ENCODE data around the gene RPP30. TPM values are rescaled to one million over a fixed set of nuclear protein-coding genes. Genes with fewer than 3 reads are reported as not detected.
A peak's percentile ranks its signal among the peaks of the same experiment; 100 is the strongest.

The RPP30 gene
- total and polyA plus RNA-seq, 2 donors from 2014 or later: 26.5 to 42.9 TPM

DNA sequence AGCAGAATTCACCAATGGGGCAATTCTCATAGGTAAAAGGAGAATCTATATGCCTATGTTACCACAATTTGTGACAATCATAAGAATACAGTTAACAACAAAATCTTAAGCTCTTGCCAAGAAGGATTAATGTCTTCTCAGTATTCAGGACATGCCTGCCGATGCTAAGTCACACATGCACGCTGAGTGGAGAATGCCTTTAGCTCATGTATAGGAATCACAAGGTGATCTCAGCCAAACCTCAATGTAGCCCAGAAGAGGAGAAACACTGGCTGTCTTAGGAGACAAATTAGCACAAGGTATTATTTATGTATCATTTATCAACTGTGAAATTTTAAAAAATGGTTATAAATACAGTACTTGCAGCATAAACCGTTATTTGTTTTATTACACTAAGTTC is 16.6 kb upstream of the RPP30 start:
- Histone ChIP-seq H3K27ac (ENCODE audit: low read depth in 2 of 2, low read length in 2 of 2) (no peak overlapping the region), H3K9me3 (ENCODE audit: control insufficient read depth in 2 of 3, insufficient read depth in 1 of 3, low read length in 3 of 3) (peaks cover 0 to 10% (median 6%) of the 10 kb centered on the region in 3 donors), H3K36me3 (ENCODE audit: control insufficient read depth in 2 of 3, insufficient read depth in 3 of 3, low read length in 3 of 3) (no peaks in the 10 kb centered on the region), H3K4me1 (ENCODE audit: control insufficient read depth in 2 of 3, insufficient read depth in 2 of 3, low read depth in 1 of 3, low read length in 3 of 3) (peaks cover 0 to 5% (median 0%) of the 10 kb centered on the region in 3 donors), H3K4me3 (ENCODE audit: low read length in 3 of 3) (no peak overlapping the region), H3K9ac (ENCODE audit: low read length in 3 of 3) (no peak overlapping the region), H3K27me3 (ENCODE audit: control insufficient read depth, insufficient read depth, low read length) (peaks cover 16% of the 10 kb centered on the region)
- no peak for DNase-seq
- intact Hi-C loops (cut with DNase I): no loop called here
- no peak for FAIRE-seq
- TF ChIP-seq, protein P1, sequence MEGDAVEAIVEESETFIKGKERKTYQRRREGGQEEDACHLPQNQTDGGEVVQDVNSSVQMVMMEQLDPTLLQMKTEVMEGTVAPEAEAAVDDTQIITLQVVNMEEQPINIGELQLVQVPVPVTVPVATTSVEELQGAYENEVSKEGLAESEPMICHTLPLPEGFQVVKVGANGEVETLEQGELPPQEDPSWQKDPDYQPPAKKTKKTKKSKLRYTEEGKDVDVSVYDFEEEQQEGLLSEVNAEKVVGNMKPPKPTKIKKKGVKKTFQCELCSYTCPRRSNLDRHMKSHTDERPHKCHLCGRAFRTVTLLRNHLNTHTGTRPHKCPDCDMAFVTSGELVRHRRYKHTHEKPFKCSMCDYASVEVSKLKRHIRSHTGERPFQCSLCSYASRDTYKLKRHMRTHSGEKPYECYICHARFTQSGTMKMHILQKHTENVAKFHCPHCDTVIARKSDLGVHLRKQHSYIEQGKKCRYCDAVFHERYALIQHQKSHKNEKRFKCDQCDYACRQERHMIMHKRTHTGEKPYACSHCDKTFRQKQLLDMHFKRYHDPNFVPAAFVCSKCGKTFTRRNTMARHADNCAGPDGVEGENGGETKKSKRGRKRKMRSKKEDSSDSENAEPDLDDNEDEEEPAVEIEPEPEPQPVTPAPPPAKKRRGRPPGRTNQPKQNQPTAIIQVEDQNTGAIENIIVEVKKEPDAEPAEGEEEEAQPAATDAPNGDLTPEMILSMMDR (IDR thresholded peaks at IDR 0.05; ENCODE audit: borderline replicate concordance, extremely low read depth, insufficient read depth): no peak

DNA sequence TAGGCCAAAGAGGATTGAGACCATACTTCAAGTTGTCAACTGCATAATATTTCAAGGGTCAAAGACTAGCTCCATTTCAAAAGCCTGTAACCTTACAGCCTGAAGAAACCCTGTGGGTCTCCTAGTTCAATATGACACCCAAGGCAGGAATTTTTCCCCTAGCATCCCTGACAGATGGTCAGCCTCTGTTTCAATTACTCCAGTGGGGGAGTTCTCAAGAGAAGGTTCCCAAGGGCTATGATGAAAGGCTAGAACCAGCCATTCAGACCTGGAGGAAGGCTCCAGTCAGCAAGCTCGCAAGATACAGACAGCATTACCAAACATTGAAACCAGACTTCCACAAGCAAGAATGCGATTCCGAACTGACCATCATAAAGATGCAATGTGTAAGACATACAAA is 15.5 kb upstream of the RPP30 start:
- FAIRE-seq (no peak), DNase-seq (no peak)
- Histone ChIP-seq H3K9ac (ENCODE audit: low read length in 3 of 3) (no peak overlapping the region), H3K4me1 (ENCODE audit: control insufficient read depth in 2 of 3, insufficient read depth in 2 of 3, low read depth in 1 of 3, low read length in 3 of 3) (peaks cover 0 to 5% (median 0%) of the 10 kb centered on the region in 3 donors), H3K36me3 (ENCODE audit: control insufficient read depth in 2 of 3, insufficient read depth in 3 of 3, low read length in 3 of 3) (no peaks in the 10 kb centered on the region), H3K9me3 (ENCODE audit: control insufficient read depth in 2 of 3, insufficient read depth in 1 of 3, low read length in 3 of 3) (no peaks in the 10 kb centered on the region), H3K4me3 (ENCODE audit: low read length in 3 of 3) (no peak overlapping the region), H3K27me3 (ENCODE audit: control insufficient read depth, insufficient read depth, low read length) (peaks cover 16% of the 10 kb centered on the region), H3K27ac (ENCODE audit: low read depth in 2 of 2, low read length in 2 of 2) (no peak overlapping the region)
- intact Hi-C loops (cut with DNase I): no loop called here
- TF ChIP-seq, protein P1 (IDR thresholded peaks at IDR 0.05; ENCODE audit: borderline replicate concordance, extremely low read depth, insufficient read depth): no peak

DNA sequence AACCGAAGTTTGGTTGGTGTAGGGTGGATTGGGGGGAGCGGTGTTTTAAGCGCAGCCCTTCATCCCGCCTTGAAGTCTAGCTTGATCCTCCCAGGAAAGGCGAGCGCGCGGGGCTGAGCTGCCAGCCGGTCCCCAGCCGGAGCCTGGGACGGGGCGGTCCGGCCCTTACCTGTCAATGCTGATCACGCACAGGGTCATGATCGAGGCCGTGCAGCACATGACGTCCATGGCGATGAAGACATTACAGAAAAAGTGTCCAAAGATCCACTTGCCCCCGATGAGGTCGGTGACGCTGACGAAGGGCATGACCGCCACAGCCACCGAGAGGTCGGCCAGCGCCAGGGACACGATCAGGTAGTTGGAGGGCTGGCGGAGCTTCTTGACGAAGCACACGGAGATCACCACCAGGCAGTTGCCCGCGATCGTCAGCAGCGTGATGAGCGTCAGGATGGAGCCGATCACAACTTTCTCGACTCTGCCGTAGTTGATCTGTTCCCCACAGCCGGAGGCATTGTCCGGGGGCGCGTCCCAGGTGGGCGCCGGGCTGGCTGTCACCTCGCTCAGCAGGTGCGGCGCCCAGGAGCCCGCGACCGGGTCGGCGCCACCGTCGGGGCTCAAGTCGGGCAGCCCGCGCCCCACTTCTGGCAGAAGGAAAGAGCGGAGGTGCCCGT is 14.7 kb upstream of the RPP30 start:
- no peak overlapping the region for H3K27ac ChIP-seq (ENCODE audit: low read depth in 2 of 2, low read length in 2 of 2)
- TF ChIP-seq, protein P1 (IDR thresholded peaks at IDR 0.05; ENCODE audit: borderline replicate concordance, extremely low read depth, insufficient read depth): no peak
- peak overlapping the region in 2 of 3 donors; percentile 26 to 47 for H3K4me3 ChIP-seq (ENCODE audit: low read length in 3 of 3)
- no peaks in the 10 kb centered on the region for H3K9me3 ChIP-seq (ENCODE audit: control insufficient read depth in 2 of 3, insufficient read depth in 1 of 3, low read length in 3 of 3)
- no peak for FAIRE-seq
- intact Hi-C loops (cut with DNase I): no loop called here
- no peak overlapping the region for H3K9ac ChIP-seq (ENCODE audit: low read length in 3 of 3)
- H3K4me1 ChIP-seq (ENCODE audit: control insufficient read depth in 2 of 3, insufficient read depth in 2 of 3, low read depth in 1 of 3, low read length in 3 of 3): peaks cover 0 to 5% (median 0%) of the 10 kb centered on the region in 3 donors
- peak in 4 of 5 donors; percentile 10 to 75 (median 29) for DNase-seq
- H3K36me3 ChIP-seq (ENCODE audit: control insufficient read depth in 2 of 3, insufficient read depth in 3 of 3, low read length in 3 of 3): no peaks in the 10 kb centered on the region
- H3K27me3 ChIP-seq (ENCODE audit: control insufficient read depth, insufficient read depth, low read length): peaks cover 16% of the 10 kb centered on the region
